Body of pancreas (tissue), 4 donors: Measurements from ENCODE around the gene DCTN1.

Experiments used
- POLR2A ChIP-seq, 3 donors: fragments of 450-650 bp; IDR thresholded peaks; one replicate each; pipeline ENCODE4 v1.6.1; 2016; ENCODE audit warnings: antibody characterized with exemption in 3 of 3, mild to moderate bottlenecking in 2 of 3
- TF ChIP-seq, protein P1 (sequence below), 7 experiments: fragments of 450-650 bp in 4 of 7; fragments of 200-600 bp in 3 of 7; sonication (generic) in 3 of 7; IDR thresholded peaks; one replicate each; pipeline ENCODE4 v1.5.1; 2016 to 2019; ENCODE audit warnings: antibody characterized with exemption in 7 of 7

DNA sequence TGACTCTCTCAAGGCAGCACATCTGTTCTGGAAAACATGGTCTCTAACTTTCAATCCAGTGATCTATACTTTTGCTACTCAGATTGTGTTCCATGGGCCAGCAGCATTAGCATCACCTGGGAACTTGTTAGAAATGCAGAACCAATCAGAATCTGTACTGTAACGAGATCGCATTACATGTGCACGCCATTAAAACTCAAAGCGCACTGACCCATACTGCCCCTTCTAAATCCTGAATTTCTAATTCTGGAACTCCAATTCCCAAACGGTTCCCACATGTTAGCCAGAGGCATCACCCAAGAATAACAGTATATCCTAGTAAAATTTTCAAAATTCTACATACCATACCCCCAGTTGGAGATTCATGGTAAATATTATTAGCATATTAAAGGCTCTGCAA lies 10.5 kb upstream of the DCTN1 start:
- TF ChIP-seq, protein P1, sequence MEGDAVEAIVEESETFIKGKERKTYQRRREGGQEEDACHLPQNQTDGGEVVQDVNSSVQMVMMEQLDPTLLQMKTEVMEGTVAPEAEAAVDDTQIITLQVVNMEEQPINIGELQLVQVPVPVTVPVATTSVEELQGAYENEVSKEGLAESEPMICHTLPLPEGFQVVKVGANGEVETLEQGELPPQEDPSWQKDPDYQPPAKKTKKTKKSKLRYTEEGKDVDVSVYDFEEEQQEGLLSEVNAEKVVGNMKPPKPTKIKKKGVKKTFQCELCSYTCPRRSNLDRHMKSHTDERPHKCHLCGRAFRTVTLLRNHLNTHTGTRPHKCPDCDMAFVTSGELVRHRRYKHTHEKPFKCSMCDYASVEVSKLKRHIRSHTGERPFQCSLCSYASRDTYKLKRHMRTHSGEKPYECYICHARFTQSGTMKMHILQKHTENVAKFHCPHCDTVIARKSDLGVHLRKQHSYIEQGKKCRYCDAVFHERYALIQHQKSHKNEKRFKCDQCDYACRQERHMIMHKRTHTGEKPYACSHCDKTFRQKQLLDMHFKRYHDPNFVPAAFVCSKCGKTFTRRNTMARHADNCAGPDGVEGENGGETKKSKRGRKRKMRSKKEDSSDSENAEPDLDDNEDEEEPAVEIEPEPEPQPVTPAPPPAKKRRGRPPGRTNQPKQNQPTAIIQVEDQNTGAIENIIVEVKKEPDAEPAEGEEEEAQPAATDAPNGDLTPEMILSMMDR (IDR thresholded peaks at IDR 0.05) = no peak
- TF ChIP-seq POLR2A (IDR thresholded peaks at IDR 0.05) = no peak
